NCI-H774 (cell line): ENCODE results near the gene CADM1.
A peak's percentile ranks its signal among the peaks of the same experiment; 100 is the strongest.

Source experiments
- DNase-seq: peaks from one replicate; lab custom pipeline; 2025; lab: John Stamatoyannopoulos, UW

The CADM1 gene

DNA sequence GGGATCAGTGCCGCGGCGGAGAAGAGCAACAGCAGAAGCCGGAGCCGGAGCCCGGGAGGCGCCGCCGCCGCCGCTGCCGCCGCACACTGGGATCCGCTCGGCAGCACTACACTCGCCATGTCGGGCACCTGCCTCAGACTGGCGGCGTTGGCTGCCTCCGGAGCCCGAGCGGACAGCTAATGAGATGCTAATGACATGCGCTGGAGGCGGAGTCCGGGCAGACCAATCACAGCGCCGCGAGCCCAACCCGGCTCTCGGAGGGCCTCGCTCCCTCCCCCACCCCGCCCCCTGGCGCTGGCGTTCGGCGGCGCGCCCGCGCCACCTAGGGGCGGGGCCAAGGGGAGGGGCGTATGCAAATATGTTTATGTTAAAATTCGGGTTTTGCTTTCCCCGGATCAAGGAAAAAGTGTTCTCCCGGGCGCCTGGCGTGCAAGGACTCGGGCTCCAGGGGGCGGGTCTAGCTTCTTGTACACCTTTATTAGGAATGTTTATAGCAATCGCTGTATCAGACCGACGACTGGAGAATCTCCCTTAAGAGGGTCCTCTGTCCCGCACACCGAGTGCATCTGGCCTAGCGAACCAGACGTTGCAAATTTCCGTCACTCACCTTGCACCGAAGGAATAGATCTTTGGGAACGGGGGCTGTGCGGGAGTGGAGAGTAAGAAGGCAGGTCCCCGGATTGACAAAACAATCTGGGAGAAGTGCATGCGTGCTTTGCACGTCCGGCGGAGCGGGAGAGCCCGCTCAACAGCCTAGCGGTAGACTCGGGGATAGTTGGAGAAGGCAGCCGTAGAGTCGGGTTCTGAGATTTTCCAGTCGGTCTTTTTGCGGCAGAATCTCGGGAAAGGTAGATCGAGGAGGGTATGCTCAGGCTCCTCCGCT, at the start of gene CADM1:
CADM1 (minus strand) TSS at position 140 of the 883 bp plus-strand sequence.
- peak; percentile 95 for DNase-seq

GRCh38 chr11:115552773-115553438, 48.7 kb upstream of the CADM1 start:
- DNase-seq, result no peak

GRCh38 chr11:115552151-115552772, 48.0 kb upstream of the CADM1 start:
- DNase-seq, result no peak

DNA sequence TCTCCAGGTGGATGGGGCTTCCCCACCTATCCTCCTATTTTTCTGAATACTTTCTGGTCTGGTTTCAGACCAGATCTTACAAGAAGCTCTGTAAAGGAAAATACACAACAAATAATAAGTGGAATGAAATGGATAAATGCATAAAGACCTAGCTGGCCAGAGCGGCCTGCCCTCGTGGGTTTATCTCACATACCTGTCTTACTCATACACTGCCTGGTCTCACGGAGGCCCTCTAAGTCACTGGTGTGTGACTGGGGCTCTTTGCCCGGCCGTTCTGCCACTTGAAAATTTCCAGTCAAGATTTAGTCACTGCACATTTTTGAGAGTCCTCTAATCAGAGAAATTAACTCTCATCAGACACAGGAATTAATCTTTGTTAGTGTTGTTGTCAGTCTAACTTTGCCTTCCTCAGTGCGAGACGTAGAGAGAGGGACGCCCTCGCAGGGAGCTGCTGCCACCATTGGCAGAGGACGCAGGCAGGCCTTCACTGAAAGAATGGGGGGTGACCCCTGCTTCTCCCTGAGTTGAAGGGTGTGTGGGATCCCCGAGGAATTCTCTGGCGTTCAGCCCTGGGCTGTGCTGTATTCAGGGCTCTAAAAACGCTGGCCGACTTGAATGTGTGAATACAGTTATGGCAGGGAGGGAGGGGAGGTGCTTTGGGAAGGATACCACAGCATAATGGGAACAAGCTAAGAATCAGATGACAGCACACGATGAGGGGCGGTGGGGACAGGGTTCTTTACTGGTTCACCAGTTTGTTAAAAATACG, 46.3 kb upstream of the CADM1 start:
- no peak for DNase-seq

- DNase-seq, result no peak
These were observed 44.8 kb upstream of the CADM1 start for GRCh38 chr11:115548878-115549528.

- DNase-seq, result no peak
These were observed 41.5 kb upstream of the CADM1 start for GRCh38 chr11:115545581-115546210.

GRCh38 chr11:115544422-115544948, 40.3 kb upstream of the CADM1 start:
- no peak for DNase-seq

- no peak for DNase-seq
These were observed 37.3 kb upstream of the CADM1 start for GRCh38 chr11:115541518-115541917.

DNA sequence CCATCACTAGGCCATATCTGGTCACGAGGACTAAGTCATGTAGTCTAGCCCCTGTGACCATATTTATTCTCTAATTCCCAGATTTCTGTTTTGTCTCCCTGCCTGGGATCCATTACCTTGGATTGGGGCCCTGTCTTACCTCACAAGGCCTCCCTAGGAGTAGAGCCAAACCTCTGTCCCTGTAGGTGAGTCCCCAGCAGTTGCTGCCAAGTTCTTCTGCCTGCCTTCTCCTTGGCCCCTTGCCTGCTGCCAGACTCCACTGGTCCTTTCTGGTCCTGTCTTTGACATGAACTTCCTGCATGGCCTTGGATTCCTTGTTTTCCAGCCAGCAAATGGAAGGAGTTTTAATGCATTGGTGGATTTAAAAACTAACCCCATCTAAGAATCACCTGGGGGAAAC, 35.6 kb upstream of the CADM1 start:
- DNase-seq, result no peak

- no peak for DNase-seq
These were observed 31.6 kb upstream of the CADM1 start for GRCh38 chr11:115535781-115536180.

- DNase-seq, result no peak
These were observed 26.5 kb upstream of the CADM1 start for GRCh38 chr11:115530752-115531151.

- DNase-seq, result no peak
These were observed 24.0 kb upstream of the CADM1 start for GRCh38 chr11:115528225-115528624.

GRCh38 chr11:115527534-115528125, 23.4 kb upstream of the CADM1 start:
- peak; percentile 72 for DNase-seq

GRCh38 chr11:115525531-115526006, 21.4 kb upstream of the CADM1 start:
- DNase-seq, result no peak

- no peak for DNase-seq
These were observed 20.4 kb upstream of the CADM1 start for GRCh38 chr11:115524572-115524971.

DNA sequence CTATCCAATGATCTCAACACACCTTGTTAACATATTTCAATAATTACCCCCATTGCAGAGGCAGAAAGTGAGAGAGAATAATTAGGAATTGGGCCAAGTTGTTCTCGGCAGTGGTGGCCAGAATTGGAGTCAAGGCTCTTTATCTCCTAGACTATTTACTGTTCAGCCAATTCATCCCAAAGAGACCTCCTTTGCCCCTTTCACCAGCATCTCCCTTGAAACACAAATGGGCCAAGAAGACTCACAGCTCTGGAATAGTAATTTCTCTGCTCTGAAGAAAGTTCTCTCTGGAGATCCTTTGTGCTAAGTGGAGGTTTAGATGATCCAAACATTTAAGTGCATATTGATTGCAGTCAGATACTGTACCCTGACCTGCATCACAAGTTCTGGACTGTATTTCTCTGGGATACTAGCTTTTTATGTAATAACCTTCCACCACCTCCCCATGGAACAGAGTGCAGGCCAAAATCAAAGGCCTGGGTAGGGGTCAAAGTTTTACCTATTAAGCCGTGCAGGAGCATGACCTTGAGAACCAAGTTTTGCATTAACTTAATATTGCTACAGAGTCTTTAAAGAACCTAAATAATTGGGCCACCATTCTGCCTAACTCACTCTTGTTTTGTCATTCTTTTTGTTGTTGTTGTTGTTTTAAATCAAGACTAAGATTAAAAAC, 19.6 kb upstream of the CADM1 start:
- DNase-seq, result no peak

DNA sequence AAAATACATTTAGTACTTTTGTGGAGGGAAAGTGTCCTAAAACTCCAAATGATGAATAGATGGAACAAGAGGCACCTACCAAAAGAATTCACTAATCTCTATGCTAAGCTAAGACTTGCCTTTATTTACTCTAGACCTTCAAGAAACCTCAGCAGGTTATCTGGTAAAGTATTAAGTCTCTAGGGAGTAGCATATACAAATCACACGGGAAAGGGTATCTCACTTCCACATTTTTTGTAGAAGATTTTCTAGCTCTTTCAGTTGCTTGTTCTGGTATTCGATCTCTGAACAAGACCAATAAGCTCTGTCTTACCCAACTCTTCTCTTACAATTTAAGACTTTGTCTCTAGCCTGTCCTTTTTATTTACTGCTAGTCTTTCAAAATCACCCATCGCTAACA, 18.1 kb upstream of the CADM1 start:
- DNase-seq, result no peak

- DNase-seq, result no peak
These were observed 17.6 kb upstream of the CADM1 start for GRCh38 chr11:115521825-115522224.

GRCh38 chr11:115518983-115519628, 14.9 kb upstream of the CADM1 start:
- DNase-seq, result peak; percentile 88
